HS-5 (cell line): ENCODE data around the gene CDC14B.
A peak's percentile ranks its signal among the peaks of the same experiment; 100 is the strongest.

ENCODE experiments used
- DNase-seq: peaks from one replicate; pipeline ENCODE4 v3.0.0-alpha.2; 2012; ENCODE audit warnings: low read depth

CDC14B gene

DNA sequence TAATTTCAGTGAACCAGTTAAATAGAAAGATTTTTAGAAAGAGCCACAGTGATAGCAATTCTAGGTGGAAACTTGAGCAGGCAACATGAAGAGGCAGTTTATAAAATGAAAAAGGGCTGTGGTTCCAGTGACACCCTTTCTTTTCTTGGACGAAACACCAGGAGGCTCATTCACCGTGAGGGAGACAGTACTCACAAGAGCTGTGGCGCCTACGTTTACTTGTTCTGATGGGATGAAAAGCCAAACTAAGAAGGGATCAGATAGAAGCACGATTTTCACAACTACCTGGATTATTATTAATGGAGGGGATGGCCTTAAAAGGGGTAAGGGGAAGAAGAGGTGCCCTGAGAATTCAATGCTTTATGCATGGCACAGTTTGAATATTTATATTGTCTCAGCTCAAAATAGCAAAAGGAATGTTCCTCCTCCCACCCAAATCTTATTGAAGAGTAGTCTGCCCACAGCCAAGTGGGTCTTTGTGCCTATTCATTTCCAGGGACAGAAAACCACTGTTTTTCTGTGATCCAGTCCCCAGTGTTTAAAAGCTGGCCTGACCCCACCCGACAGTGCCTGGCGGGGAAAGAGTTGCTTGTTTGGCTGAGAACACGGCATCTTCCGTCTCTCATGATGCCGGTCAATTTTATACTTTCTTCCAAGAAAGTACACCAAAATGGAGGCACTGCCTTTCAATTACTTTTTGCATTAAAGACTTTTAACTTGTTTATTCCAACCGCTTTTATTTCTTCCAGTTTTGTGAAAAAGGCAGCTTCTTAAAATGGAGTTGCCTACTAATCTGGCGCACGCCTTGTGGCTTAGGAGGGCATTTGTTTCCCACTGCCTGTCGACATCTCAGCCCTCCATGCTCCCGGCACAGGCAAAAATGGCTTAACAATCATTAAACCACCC is 117.8 kb downstream of the CDC14B start:
- no peak for DNase-seq

DNA sequence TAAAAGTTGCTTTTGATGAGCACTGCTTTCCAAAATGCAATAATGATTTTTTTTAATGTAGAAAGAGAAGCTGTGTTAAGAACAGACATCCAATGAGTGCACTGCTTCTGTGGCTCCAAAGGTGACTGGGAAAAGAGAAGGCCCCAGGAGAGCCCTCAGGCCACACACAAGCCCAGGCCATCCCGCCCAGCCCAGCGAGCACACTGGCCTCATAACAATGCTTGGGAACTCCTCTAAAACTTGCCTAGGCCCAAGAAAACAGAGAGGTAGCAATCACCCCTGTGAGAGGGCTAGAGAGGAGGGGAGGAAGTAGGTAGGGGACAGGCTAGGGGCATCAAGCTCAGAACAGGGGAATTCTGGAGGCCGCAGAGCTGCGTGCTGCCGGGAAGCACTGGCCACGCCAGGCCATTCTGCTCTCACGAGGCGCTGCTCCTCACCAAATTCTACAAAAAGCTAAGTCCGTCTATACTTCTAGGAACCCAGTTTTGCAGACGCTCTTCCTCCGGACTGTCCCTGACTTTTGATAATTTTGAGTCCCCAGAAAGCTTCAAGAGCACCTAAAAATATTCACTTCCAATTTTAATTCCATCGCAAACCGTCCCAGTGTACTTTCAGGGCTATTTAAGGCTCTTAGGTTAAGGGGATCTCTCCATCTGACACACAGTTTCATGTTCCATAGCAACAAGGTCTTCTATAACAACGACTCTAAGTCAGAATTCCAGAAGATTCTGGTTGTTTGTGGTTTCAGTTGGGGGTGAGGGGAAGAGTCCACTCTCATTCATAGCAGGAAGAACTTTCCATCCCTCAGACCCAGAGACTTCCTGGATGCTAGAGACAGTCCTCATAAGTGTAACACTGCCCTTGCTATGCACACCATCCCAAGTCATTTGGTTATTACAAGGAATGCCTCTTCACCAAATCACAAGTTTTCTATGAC is 118.7 kb downstream of the CDC14B start:
- DNase-seq = no peak

DNA sequence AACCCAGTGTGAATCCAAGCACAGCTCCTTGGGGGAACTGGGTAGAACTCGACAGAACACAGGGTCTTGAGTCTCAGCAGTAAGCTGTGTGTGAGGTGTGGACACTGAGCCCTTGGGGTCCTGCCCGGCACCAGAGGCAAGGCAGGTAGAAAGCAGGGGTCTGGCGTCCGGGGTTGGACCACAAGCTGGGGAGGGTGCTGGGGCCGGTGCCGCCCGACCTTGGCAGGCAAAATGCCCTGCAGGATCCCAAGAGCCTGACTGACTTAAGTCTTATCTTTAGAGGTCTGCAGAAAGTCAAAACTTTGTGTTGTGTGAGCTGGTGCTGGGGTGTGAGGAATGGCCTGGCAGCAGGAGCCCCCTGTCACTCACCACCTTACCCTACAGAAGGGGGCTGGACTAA is 120.4 kb downstream of the CDC14B start:
- DNase-seq = no peak

DNA sequence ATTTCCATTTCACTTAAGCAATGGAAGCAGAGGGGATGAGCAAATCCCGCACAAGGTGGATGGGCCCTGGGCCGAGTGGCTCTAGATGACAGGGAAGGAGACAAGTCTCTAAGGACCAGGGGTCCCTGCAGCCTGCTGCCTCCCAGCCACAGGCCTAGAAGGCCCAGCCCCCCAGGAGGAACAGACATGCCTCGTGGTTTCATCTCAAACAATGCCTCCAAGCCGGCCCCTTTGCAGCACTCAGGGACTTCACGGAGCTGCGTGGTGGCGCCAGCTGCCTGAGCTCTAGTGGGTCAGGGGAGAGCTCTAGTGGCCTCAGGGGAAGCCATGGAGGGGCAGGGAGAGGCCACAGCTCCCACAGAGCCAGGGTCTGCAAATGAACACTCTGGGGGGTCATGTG is 120.8 kb downstream of the CDC14B start:
- DNase-seq = no peak

DNA sequence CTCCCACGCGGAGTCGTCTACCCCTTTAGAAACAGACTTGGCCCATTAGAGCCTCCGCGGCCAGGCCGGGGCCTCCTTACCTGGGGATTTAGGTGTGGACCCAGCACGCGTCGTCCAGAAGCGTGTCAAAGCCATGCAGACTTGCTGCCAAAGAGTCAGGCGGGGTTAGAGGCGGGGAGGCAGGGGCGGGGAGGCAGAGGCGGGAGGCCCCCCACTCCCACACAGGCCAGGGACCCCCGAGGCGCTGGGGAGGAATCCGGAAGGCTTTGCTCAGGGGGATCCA is 122.6 kb downstream of the CDC14B start:
- no peak for DNase-seq

- no peak for DNase-seq
These were observed 123.1 kb downstream of the CDC14B start for GRCh38 chr9:96496368-96497116.

GRCh38 chr9:96495341-96495740 is 124.3 kb downstream of the CDC14B start:
- DNase-seq = peak; percentile 23

- DNase-seq = no peak
These were observed 125.3 kb downstream of the CDC14B start for GRCh38 chr9:96494215-96494800.

- DNase-seq = no peak
These were observed 125.9 kb downstream of the CDC14B start for GRCh38 chr9:96493757-96494156.

- DNase-seq = no peak
These were observed 126.6 kb downstream of the CDC14B start for GRCh38 chr9:96492993-96493531.

- DNase-seq = no peak
These were observed 127.6 kb downstream of the CDC14B start for GRCh38 chr9:96491880-96492525.

GRCh38 chr9:96491079-96491879 is 128.4 kb downstream of the CDC14B start:
- DNase-seq = no peak

DNA sequence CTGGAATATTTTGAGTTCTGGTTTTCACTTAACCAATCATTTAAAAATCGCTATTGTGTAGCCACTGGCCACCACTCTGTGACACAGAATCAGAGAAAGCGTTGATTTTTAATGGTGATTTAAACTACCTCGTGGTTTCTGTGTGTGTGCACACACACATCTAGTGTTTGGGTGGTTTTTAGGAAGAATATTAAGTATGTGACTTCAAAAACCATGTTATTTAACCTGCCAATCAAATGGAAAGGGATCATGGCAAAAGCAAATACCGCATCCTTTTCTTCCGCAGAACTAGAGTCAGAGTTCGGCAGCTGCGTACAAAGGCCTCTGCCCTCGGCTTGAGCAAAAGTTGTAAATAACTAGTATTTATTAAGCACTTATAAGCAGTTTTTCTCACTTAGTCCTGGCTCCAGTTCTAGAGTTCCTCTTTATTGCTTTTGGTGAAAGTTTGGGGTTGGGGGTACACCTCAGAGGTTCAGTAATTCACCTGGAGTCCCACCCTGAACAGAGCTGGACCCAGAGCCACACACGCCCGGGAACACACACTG is 129.0 kb downstream of the CDC14B start:
- DNase-seq = no peak

- no peak for DNase-seq
These were observed 130.1 kb downstream of the CDC14B start for GRCh38 chr9:96489482-96489979.

GRCh38 chr9:96487949-96488348 is 131.7 kb downstream of the CDC14B start:
- no peak for DNase-seq

DNA sequence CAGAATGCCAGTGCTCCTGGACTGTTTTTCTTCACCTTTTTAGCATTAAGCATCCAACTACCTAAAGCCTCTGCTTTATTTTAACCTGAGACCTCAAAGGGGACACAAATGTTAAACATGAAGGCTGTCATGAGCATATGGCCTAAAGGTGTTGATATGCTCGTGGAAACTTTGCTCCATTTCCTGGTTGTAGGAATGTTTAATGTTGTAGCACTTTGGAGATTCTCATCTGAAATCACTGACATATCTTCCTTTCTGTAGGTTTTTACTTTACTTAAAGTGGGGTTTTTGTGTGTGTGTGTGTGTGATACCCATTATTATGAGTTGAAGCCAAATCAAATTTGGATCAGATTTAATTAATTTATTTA is 132.6 kb downstream of the CDC14B start:
- no peak for DNase-seq

- DNase-seq = peak; percentile 34
These were observed 133.1 kb downstream of the CDC14B start for GRCh38 chr9:96486386-96487028.

DNA sequence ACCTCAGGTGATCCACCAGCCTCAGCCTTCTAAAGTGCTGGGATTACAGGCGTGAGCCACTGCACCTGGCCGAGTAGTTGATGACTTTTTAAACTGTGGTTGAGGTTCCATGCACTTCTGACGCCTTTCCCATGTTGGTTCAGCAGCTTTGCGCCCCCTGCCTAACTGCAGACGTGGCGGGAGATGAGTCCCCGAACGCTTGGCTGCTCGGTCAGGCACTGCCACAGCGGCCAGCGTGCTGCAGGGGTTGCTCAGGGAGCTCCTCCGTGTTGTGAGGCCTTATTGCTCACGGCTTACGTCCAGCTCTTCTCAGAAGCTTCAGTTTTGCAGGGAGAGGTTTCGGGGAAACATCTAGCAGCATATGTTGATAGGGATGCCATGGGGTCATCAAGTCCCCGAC is 134.4 kb downstream of the CDC14B start:
- no peak for DNase-seq

DNA sequence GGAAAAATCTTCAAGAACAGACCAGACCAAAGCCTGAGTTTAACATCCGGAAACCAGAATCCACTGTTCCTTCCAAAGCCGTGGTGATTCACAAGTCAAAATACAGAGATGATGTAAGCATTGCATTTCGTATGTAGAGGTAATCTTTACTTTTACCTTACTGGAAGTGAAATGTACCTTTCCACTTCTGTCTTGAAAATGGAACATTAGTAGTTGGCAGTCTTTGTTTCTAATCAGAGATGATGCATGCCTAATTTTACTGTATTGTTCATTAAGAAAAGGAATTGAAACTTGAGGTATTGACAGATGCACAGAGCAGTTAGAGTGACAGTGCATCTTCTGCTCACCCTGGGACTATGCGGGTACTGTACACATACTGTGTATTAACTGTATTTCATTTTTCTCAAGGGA is 135.1 kb downstream of the CDC14B start:
- DNase-seq = no peak
